K562 (cell line): ENCODE data around the gene POLR2L.

Experiments used
- E2F1 ChIP-seq: sonication (generic); formaldehyde crosslinking; IDR thresholded peaks from 2 replicates; pipeline ENCODE4 v1.8.1; 2023; ENCODE audit warnings: mild to moderate bottlenecking, missing genetic modification reagents, moderate library complexity
- EZH2 ChIP-seq: IDR thresholded peaks from 2 replicates; pipeline ENCODE4 v1.6.1; 2012; ENCODE audit warnings: low read depth, mild to moderate bottlenecking, inconsistent platforms, low read length, borderline replicate concordance
- NFE2L1 ChIP-seq: fragments of 450-650 bp; IDR thresholded peaks from 2 replicates; pipeline ENCODE4 v1.6.1; 2016; ENCODE audit warnings: missing genetic modification characterization, low read depth, mild to moderate bottlenecking, missing compliant biosample characterization, moderate library complexity, borderline replicate concordance
- POLR2AphosphoS2 ChIP-seq: IDR thresholded peaks from 2 replicates; pipeline ENCODE4 v1.6.1; 2012; ENCODE audit warnings: low read length, improper control_type of control experiment
- ZBTB1 ChIP-seq: sonication (generic); formaldehyde crosslinking; IDR thresholded peaks from 2 replicates; pipeline ENCODE4 v1.8.1; 2023; ENCODE audit warnings: missing genetic modification reagents, low read depth, mild to moderate bottlenecking, borderline replicate concordance
- TF ChIP-seq, protein P1 (sequence below), 3 experiments: fragments of 200-800 bp in 1 of 3; fragments of 250-450 bp in 1 of 3; fragments of 450-650 bp in 1 of 3; sonication (Bioruptor Pico) in 1 of 3; sonication (Bioruptor generic) in 1 of 3; formaldehyde crosslinking in 1 of 3; IDR thresholded peaks; 2 replicates each; pipeline versions ENCODE4 v1.6.1 to v1.8.0; 2016 to 2022; ENCODE audit warnings: mild to moderate bottlenecking in 2 of 3, missing genetic modification characterization in 2 of 3, missing compliant biosample characterization in 1 of 3, moderate library complexity in 1 of 3

GRCh38 chr11:858762-859339, 16.5 kb upstream of the POLR2L start:
- TF ChIP-seq NFE2L1 (tag) (no peak), POLR2AphosphoS2 (no peak), ZBTB1 (CRISPR knock-in tag) (no peak), E2F1 (CRISPR knock-in tag) (no peak), EZH2 (no peak)
- TF ChIP-seq, protein P1, sequence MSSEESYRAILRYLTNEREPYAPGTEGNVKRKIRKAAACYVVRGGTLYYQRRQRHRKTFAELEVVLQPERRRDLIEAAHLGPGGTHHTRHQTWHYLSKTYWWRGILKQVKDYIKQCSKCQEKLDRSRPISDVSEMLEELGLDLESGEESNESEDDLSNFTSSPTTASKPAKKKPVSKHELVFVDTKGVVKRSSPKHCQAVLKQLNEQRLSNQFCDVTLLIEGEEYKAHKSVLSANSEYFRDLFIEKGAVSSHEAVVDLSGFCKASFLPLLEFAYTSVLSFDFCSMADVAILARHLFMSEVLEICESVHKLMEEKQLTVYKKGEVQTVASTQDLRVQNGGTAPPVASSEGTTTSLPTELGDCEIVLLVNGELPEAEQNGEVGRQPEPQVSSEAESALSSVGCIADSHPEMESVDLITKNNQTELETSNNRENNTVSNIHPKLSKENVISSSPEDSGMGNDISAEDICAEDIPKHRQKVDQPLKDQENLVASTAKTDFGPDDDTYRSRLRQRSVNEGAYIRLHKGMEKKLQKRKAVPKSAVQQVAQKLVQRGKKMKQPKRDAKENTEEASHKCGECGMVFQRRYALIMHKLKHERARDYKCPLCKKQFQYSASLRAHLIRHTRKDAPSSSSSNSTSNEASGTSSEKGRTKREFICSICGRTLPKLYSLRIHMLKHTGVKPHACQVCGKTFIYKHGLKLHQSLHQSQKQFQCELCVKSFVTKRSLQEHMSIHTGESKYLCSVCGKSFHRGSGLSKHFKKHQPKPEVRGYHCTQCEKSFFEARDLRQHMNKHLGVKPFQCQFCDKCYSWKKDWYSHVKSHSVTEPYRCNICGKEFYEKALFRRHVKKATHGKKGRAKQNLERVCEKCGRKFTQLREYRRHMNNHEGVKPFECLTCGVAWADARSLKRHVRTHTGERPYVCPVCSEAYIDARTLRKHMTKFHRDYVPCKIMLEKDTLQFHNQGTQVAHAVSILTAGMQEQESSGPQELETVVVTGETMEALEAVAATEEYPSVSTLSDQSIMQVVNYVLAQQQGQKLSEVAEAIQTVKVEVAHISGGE (CRISPR knock-in tag; IDR thresholded peaks at IDR 0.05): no peak
